Measurements from ENCODE around the gene OR2AP1.

GRCh38 chr12:55548756-55549155 is 23.5 kb upstream of the OR2AP1 start:
- no peak for TF ChIP-seq CTCF (IDR thresholded peaks at IDR 0.05)
- TF ChIP-seq POLR2A (IDR thresholded peaks at IDR 0.05): no peak

Measured in thyroid gland (tissue), 4 donors.